ENCODE measurements around the gene CCDC180. TPM values are rescaled to one million over a fixed set of nuclear protein-coding genes. Genes with fewer than 3 reads are reported as not detected.

The CCDC180 gene
- polyA plus RNA-seq, 1 donor from 2014 or later = 5.8 TPM

DNA sequence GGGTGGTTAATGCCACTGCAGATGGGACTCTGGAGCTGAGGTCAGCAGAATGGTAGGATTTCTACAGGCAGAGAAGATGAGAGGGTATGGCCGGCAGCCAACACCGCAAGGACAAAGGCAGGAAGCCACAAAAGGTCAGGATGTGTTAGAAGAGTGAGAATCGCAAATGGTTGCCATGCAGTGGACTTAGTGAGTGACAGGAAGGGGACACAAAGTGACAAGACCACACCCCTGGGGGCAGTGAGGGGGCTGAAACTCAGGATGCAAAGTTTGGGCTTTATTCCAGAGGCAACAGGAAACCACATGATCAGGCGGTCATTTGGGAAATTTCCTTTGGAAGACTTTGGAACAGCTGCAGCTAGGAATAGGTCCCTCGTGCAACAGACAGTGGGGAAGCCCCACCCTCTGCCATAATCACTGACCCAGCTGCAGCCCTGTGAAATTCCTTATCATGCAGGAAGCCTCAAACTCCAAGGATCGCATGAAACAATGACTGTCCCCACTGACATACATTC is 14.2 kb upstream of the CCDC180 start:
- no peak overlapping the region for H3K27ac ChIP-seq (ENCODE audit: low read length)
- H3K36me3 ChIP-seq (ENCODE audit: insufficient read depth, low read length) = peaks cover 7% of the 10 kb centered on the region
- no peak overlapping the region for H3K9ac ChIP-seq (ENCODE audit: low read length)
- TF ChIP-seq RAD21 (conservative IDR thresholded peaks at IDR 0.05) = no peak
- TF ChIP-seq, protein P1, sequence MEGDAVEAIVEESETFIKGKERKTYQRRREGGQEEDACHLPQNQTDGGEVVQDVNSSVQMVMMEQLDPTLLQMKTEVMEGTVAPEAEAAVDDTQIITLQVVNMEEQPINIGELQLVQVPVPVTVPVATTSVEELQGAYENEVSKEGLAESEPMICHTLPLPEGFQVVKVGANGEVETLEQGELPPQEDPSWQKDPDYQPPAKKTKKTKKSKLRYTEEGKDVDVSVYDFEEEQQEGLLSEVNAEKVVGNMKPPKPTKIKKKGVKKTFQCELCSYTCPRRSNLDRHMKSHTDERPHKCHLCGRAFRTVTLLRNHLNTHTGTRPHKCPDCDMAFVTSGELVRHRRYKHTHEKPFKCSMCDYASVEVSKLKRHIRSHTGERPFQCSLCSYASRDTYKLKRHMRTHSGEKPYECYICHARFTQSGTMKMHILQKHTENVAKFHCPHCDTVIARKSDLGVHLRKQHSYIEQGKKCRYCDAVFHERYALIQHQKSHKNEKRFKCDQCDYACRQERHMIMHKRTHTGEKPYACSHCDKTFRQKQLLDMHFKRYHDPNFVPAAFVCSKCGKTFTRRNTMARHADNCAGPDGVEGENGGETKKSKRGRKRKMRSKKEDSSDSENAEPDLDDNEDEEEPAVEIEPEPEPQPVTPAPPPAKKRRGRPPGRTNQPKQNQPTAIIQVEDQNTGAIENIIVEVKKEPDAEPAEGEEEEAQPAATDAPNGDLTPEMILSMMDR (IDR thresholded peaks at IDR 0.05; ENCODE audit: poor library complexity, severe bottlenecking) = no peak
- TF ChIP-seq MXI1 (conservative IDR thresholded peaks at IDR 0.05; ENCODE audit: poor library complexity, severe bottlenecking) = no peak
- TF ChIP-seq TAF1 (IDR thresholded peaks at IDR 0.05; ENCODE audit: low read depth) = no peak
- no peak for TF ChIP-seq SMC3 (conservative IDR thresholded peaks at IDR 0.05; ENCODE audit: poor library complexity)
- no peak for TF ChIP-seq POLR2AphosphoS5 (IDR thresholded peaks at IDR 0.05)
- TF ChIP-seq EZH2 (IDR thresholded peaks at IDR 0.05; ENCODE audit: borderline replicate concordance, insufficient read depth, low read length, poor library complexity, severe bottlenecking) = no peak
- no peak for TF ChIP-seq EP300 (conservative IDR thresholded peaks at IDR 0.05; ENCODE audit: poor library complexity, severe bottlenecking)
- TF ChIP-seq, protein P2, sequence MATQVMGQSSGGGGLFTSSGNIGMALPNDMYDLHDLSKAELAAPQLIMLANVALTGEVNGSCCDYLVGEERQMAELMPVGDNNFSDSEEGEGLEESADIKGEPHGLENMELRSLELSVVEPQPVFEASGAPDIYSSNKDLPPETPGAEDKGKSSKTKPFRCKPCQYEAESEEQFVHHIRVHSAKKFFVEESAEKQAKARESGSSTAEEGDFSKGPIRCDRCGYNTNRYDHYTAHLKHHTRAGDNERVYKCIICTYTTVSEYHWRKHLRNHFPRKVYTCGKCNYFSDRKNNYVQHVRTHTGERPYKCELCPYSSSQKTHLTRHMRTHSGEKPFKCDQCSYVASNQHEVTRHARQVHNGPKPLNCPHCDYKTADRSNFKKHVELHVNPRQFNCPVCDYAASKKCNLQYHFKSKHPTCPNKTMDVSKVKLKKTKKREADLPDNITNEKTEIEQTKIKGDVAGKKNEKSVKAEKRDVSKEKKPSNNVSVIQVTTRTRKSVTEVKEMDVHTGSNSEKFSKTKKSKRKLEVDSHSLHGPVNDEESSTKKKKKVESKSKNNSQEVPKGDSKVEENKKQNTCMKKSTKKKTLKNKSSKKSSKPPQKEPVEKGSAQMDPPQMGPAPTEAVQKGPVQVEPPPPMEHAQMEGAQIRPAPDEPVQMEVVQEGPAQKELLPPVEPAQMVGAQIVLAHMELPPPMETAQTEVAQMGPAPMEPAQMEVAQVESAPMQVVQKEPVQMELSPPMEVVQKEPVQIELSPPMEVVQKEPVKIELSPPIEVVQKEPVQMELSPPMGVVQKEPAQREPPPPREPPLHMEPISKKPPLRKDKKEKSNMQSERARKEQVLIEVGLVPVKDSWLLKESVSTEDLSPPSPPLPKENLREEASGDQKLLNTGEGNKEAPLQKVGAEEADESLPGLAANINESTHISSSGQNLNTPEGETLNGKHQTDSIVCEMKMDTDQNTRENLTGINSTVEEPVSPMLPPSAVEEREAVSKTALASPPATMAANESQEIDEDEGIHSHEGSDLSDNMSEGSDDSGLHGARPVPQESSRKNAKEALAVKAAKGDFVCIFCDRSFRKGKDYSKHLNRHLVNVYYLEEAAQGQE (IDR thresholded peaks at IDR 0.05; ENCODE audit: borderline replicate concordance) = no peak
- H3K9me2 ChIP-seq (ENCODE audit: insufficient read depth, low read length) = no peaks in the 10 kb centered on the region
- no peaks in the 10 kb centered on the region for H3F3A ChIP-seq (ENCODE audit: insufficient read depth, low read length, poor library complexity, severe bottlenecking)
- H3K79me2 ChIP-seq (replicated peaks; ENCODE audit: insufficient read depth, low read length) = no peaks in the 10 kb centered on the region
- H2AFZ ChIP-seq (ENCODE audit: low read depth, low read length) = no peak overlapping the region
- no peaks in the 10 kb centered on the region for H3K9me3 ChIP-seq (ENCODE audit: low read length)
- no peaks in the 10 kb centered on the region for H4K20me1 ChIP-seq (ENCODE audit: insufficient read depth)
- H3K4me2 ChIP-seq (ENCODE audit: low read length) = no peak overlapping the region
- H3K27me3 ChIP-seq (ENCODE audit: insufficient read depth, low read depth, low read length) = no peaks in the 10 kb centered on the region
- H3K4me3 ChIP-seq (ENCODE audit: low read length) = no peak overlapping the region

DNA sequence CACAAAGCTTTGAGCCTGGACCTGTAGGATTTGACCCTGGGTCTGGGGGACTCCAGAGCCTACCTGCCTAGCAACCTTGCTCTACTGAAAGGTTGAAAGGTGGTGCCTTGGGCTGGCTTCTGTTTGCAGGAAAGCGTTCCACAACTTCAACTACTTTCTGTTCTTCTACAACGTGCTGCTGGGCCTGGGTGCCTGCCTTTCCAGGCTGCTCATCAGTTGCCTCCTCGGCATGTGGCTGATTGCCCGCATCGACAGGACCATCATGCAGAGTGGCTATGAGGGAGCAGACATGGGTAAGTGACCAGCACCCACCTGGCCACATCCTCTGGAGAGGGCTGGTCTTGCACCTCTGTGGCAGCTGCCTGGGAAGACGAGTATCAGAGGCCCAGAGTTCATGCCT is 13.6 kb upstream of the CCDC180 start:
- H4K20me1 ChIP-seq (ENCODE audit: insufficient read depth) = no peaks in the 10 kb centered on the region
- no peak overlapping the region for H3K9ac ChIP-seq (ENCODE audit: low read length)
- no peak overlapping the region for H3K27ac ChIP-seq (ENCODE audit: low read length)
- H3K4me3 ChIP-seq (ENCODE audit: low read length) = no peak overlapping the region
- no peak overlapping the region for H2AFZ ChIP-seq (ENCODE audit: low read depth, low read length)
- no peaks in the 10 kb centered on the region for H3K9me2 ChIP-seq (ENCODE audit: insufficient read depth, low read length)
- H3K4me2 ChIP-seq (ENCODE audit: low read length) = no peak overlapping the region
- no peaks in the 10 kb centered on the region for H3K79me2 ChIP-seq (replicated peaks; ENCODE audit: insufficient read depth, low read length)
- no peaks in the 10 kb centered on the region for H3F3A ChIP-seq (ENCODE audit: insufficient read depth, low read length, poor library complexity, severe bottlenecking)
- no peaks in the 10 kb centered on the region for H3K27me3 ChIP-seq (ENCODE audit: insufficient read depth, low read depth, low read length)
- TF ChIP-seq RAD21 (conservative IDR thresholded peaks at IDR 0.05) = no peak
- TF ChIP-seq POLR2AphosphoS5 (IDR thresholded peaks at IDR 0.05) = no peak
- TF ChIP-seq TAF1 (IDR thresholded peaks at IDR 0.05; ENCODE audit: low read depth) = no peak
- TF ChIP-seq, protein P2 (IDR thresholded peaks at IDR 0.05; ENCODE audit: borderline replicate concordance) = no peak
- TF ChIP-seq MXI1 (conservative IDR thresholded peaks at IDR 0.05; ENCODE audit: poor library complexity, severe bottlenecking) = no peak
- no peak for TF ChIP-seq SMC3 (conservative IDR thresholded peaks at IDR 0.05; ENCODE audit: poor library complexity)
- no peak for TF ChIP-seq EP300 (conservative IDR thresholded peaks at IDR 0.05; ENCODE audit: poor library complexity, severe bottlenecking)
- TF ChIP-seq, protein P1 (IDR thresholded peaks at IDR 0.05; ENCODE audit: poor library complexity, severe bottlenecking) = no peak
- TF ChIP-seq EZH2 (IDR thresholded peaks at IDR 0.05; ENCODE audit: borderline replicate concordance, insufficient read depth, low read length, poor library complexity, severe bottlenecking) = no peak
- no peaks in the 10 kb centered on the region for H3K9me3 ChIP-seq (ENCODE audit: low read length)
- peaks cover 2% of the 10 kb centered on the region for H3K36me3 ChIP-seq (ENCODE audit: insufficient read depth, low read length)
